Measurements from ENCODE around the gene TMEM165. TPM values are rescaled to one million over a fixed set of nuclear protein-coding genes. Genes with fewer than 3 reads are reported as not detected.
"Not testable (repeated sequence)": the region's sequence is repeated elsewhere in the genome, so short reads cannot be mapped to it uniquely, and the experiment has no call there.

The TMEM165 gene
- total RNA-seq, 6 experiments from 2014 or later, result 93.9 to 111 (median 96.2) TPM

DNA sequence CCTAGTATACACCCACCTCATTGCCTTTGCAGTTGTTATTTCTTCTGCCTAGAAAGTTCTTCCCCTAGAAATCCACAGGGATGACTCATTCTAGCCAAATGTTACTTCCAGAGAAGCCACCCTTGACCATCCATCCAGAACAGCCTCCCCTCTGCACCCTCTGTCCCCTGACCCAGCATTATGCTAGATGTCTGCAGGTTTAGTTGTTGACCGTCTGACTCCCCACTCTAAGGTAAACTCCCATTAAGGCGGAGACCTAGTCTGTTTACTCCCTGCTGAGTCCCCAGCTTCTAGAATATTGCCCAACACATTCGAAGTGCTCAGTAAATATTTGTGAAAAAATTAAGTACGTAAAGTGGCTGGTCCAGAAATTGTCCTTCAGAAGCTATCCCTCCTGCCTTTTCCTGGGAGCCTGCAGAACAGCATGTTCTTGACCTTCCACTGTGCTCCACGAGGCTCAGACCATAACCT, 38.7 kb upstream of the TMEM165 start:
- Mint-ChIP-seq H3K9me3 (no peaks in the 10 kb centered on the region; the same call in 1 of the 2 replicates), H3K4me3 (0 out of 2 replicates have a peak overlapping the region, but pooled peaks have one; percentile 9), H3K27ac (no peak overlapping the region), H3K4me1 (ENCODE audit: low read depth) (peaks cover 46% of the 10 kb centered on the region), H3K27me3 (ENCODE audit: insufficient read depth) (no peaks in the 10 kb centered on the region; the same call in 1 of the 2 replicates), H3K36me3 (ENCODE audit: low read depth) (peaks cover 12% of the 10 kb centered on the region)
- TF ChIP-seq, protein P1, sequence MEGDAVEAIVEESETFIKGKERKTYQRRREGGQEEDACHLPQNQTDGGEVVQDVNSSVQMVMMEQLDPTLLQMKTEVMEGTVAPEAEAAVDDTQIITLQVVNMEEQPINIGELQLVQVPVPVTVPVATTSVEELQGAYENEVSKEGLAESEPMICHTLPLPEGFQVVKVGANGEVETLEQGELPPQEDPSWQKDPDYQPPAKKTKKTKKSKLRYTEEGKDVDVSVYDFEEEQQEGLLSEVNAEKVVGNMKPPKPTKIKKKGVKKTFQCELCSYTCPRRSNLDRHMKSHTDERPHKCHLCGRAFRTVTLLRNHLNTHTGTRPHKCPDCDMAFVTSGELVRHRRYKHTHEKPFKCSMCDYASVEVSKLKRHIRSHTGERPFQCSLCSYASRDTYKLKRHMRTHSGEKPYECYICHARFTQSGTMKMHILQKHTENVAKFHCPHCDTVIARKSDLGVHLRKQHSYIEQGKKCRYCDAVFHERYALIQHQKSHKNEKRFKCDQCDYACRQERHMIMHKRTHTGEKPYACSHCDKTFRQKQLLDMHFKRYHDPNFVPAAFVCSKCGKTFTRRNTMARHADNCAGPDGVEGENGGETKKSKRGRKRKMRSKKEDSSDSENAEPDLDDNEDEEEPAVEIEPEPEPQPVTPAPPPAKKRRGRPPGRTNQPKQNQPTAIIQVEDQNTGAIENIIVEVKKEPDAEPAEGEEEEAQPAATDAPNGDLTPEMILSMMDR (IDR thresholded peaks at IDR 0.05), result no peak
- DNase-seq, result peak; percentile 33

DNA sequence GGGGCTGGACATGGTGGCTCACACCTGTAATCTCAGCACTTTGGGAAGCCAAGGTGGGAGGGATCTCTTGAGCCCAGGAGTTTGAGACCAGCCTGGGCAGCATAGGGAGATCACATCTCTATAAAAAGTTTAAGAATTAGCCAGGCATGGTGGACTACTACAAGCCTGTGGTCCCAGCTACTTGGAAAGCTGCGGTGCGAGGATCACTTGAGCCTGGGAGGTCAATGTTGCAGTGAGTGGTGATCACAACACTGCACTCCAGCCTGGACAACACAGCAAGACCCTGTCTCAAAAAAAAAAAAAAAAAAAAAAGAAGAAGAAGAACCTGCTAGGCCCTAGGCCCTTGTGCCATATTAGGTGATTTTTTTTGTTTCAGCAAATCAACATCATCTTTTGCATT, 37.5 kb upstream of the TMEM165 start:
- Mint-ChIP-seq H3K9me3 (no peaks in the 10 kb centered on the region; the same call in 1 of the 2 replicates), H3K4me3 (peak overlapping the region; percentile 69; the same call in 1 of the 2 replicates), H3K4me1 (ENCODE audit: low read depth) (peaks cover 44% of the 10 kb centered on the region), H3K27me3 (ENCODE audit: insufficient read depth) (no peaks in the 10 kb centered on the region; the same call in 1 of the 2 replicates), H3K36me3 (ENCODE audit: low read depth) (0 out of 2 replicates have a peak, but pooled peaks cover 6% of the 10 kb centered on the region), H3K27ac (peak overlapping the region; percentile 72; the same call in 1 of the 2 replicates)
- TF ChIP-seq, protein P1 (IDR thresholded peaks at IDR 0.05), result no peak
- no peak for DNase-seq

DNA sequence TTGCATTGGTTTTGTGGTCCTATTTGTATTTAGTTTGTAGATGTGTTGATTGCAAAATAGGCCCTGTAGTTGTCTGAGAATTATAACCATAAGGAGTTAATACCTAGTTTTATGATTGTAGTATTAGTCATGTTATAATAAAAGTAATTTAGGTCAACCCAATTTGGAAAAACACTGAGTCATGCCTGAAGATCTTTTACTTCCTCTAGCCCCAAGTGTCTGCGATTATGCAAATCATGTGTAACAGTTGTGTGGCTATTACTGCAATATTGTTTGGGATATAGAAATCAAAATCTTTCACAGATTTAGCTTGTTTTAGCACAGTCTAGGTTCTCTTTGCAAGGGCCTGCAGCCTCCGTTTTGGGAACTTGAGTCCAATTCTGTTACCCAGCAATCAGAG, 37.1 kb upstream of the TMEM165 start:
- Mint-ChIP-seq H3K9me3 (no peaks in the 10 kb centered on the region; the same call in 1 of the 2 replicates), H3K36me3 (ENCODE audit: low read depth) (0 out of 2 replicates have a peak, but pooled peaks cover 2% of the 10 kb centered on the region), H3K4me3 (peak overlapping the region; percentile 69), H3K27me3 (ENCODE audit: insufficient read depth) (no peaks in the 10 kb centered on the region; the same call in 1 of the 2 replicates), H3K4me1 (ENCODE audit: low read depth) (peaks cover 44% of the 10 kb centered on the region), H3K27ac (peak overlapping the region; percentile 72)
- TF ChIP-seq, protein P1 (IDR thresholded peaks at IDR 0.05), result no peak
- DNase-seq, result peak; percentile 70

DNA sequence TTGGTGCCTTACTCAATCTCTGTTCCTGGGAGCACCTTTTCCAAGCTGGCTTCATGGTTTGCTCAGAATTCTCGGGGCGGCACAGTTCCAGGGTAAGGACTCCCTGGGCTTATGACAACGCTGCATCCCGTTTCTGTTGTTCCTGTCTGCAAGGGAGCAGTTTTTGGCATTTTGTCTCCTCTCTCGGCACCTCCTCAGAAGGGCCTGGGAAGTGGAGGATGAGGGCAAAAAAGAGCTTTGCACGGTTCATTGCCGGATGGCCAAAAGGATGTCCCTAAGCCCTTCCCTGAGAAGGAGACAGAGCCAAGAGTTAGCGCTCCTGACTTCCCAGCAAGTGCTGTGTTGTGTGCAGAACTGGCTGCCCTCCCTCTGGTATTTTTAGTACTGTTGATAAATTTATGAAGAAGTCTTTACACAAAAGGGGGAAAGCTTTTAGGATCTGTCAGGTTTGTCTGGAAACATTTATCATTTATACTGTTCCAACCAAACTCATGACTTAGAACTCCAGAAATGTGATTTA, 36.3 kb upstream of the TMEM165 start:
- Mint-ChIP-seq H3K27me3 (ENCODE audit: insufficient read depth) (no peaks in the 10 kb centered on the region; the same call in 1 of the 2 replicates), H3K9me3 (no peaks in the 10 kb centered on the region; the same call in 1 of the 2 replicates), H3K27ac (peak overlapping the region; percentile 72), H3K36me3 (ENCODE audit: low read depth) (peaks cover under 1% of the 10 kb centered on the region; the same call in 1 of the 2 replicates), H3K4me1 (ENCODE audit: low read depth) (peaks cover 44% of the 10 kb centered on the region), H3K4me3 (peak overlapping the region; percentile 69)
- no peak for DNase-seq
- TF ChIP-seq, protein P1 (IDR thresholded peaks at IDR 0.05), result no peak

DNA sequence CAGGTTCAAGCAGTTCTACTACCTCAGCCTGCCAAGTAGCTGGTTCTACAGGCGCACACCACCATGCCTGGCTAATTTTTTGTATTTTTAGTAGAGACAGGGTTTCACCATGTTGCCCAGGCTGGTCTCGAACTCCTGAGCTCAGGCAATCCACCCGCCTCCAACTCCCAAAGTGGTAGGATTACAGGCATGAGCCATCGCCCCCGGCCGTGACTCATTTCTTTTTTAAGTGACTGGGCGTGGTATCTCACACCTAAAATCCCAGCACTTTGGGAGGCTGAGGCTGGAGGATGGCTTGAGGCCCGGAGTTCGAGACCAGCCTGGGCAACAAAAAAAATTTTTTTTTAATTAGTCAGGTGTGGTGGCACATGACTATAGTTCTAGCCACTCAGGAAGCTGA, 32.8 kb upstream of the TMEM165 start:
- not testable (repeated sequence) for H3K4me3 Mint-ChIP-seq; H3K9me3 Mint-ChIP-seq; H3K27me3 Mint-ChIP-seq (ENCODE audit: insufficient read depth); H3K27ac Mint-ChIP-seq; DNase-seq
- H3K4me1 Mint-ChIP-seq (ENCODE audit: low read depth), result peaks cover 25% of the 10 kb centered on the region
- H3K36me3 Mint-ChIP-seq (ENCODE audit: low read depth), result peaks cover 11% of the 10 kb centered on the region

DNA sequence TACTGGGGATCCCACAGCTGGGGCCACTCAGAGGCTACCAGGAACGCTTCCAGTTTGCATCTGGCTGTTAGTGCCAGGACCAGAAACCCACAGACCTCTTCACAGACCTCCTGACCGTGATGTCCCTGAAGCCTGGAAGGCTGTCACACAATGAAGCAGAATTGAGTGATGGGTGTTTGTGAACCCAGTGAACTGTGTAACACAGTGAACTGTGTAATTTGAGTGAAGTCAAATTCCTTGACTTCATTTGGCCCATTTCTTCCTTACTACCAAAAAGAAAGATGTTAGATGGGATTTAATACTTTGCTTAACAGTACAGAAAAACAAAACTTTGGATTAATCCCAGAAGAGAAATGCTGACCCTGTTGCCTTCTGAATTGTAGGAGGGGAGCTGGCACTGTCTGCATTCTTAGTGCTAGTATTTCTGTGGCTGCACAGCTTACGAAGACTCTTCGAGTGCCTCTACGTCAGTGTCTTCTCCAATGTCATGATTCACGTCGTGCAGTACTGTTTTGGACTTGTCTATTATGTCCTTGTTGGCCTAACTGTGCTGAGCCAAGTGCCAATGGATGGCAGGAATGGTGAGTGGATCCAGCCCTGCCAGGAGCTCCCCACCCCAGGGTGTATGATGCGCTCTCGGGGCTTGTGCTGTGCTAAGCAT, 31.9 kb upstream of the TMEM165 start:
- TF ChIP-seq, protein P1 (IDR thresholded peaks at IDR 0.05), result no peak
- Mint-ChIP-seq H3K36me3 (ENCODE audit: low read depth) (peaks cover 11% of the 10 kb centered on the region), H3K27me3 (ENCODE audit: insufficient read depth) (no peaks in the 10 kb centered on the region; the same call in 1 of the 2 replicates), H3K4me1 (ENCODE audit: low read depth) (peaks cover 16% of the 10 kb centered on the region), H3K27ac (no peak overlapping the region), H3K9me3 (no peaks in the 10 kb centered on the region), H3K4me3 (no peak overlapping the region)
- no peak for DNase-seq

Measured in HFFc6 (cell line).